ENCODE data around the gene HEG1. TPM values are rescaled to one million over a fixed set of nuclear protein-coding genes. Genes with fewer than 3 reads are reported as not detected.
A peak's percentile ranks its signal among the peaks of the same experiment; 100 is the strongest.

The HEG1 gene
- total and polyA plus RNA-seq, 3 experiments from 2014 or later, result 6.3 to 21.3 (median 20.9) TPM

DNA sequence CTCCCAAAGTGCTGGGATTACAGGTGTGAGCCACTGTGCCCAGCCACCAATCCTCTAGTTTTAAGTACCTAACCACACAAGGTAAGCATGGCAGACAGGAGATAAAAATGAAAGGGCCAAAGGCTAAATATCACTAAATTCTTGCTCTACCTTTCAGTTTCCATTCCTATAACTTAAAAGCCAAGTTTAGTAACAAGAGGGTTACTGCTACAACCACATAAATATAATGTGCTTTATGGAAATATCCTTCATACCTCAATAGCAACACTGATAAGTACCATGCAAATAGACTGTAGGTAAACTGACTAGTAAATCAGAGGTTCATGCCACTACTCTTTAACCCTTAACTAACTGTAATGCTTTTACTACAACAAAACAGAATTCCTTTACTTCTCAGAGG is 82.5 kb downstream of the HEG1 start:
- Histone ChIP-seq H3K4me3 (ENCODE audit: low read length) (no peak overlapping the region), H3K27ac (ENCODE audit: low read depth, low read length) (no peak overlapping the region), H3K4me1 (ENCODE audit: insufficient read depth, low read length) (no peaks in the 10 kb centered on the region), H3K27me3 (ENCODE audit: insufficient read depth, low read length, poor library complexity, severe bottlenecking) (no peaks in the 10 kb centered on the region), H3K36me3 (ENCODE audit: insufficient read depth, low read length) (peaks cover 12% of the 10 kb centered on the region), H3K9me3 (ENCODE audit: low read length) (no peaks in the 10 kb centered on the region)
- POLR2A ChIA-PET, result no interaction called here
- DNase-seq, result no peak
- CTCF ChIA-PET, result no interaction called here
- Mint-ChIP-seq H3K27ac (no peak overlapping the region), H3K36me3 (peaks cover 0 to 88% (median 30%) of the 10 kb centered on the region in 3 donors), H3K4me1 (peaks cover 0 to 18% (median 7%) of the 10 kb centered on the region in 3 donors), H3K4me3 (no peak overlapping the region), H3K9me3 (no peaks in the 10 kb centered on the region), H3K27me3 (no peaks in the 10 kb centered on the region)

DNA sequence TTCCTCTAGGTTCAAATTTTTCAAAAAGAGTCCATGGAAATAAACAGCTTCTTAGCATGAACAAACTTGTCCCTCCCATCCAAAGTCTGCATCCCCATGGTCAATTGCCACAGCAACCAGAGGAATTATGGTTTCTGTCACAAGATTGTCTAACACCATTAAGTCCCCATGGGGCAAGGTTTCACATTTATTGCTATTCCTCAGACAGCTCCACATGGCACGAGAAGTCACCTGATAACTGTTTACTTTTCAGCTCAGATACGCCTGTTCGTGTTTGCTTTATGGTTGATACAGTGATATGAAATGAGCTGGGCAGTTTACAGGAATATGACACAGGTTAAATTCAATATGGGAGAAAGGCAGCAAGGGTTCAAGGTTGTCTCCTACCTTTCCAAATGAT is 83.3 kb downstream of the HEG1 start:
- CTCF ChIA-PET, result interaction anchor here (1.1 kb wide), 1 partner anchor 212 kb away, joined by 3 read pairs; no protein-coding TSS in a partner anchor
- peaks cover 0 to 83% (median 25%) of the 10 kb centered on the region in 3 donors for H3K36me3 Mint-ChIP-seq
- POLR2A ChIA-PET, result no interaction called here

GRCh38 chr3:124969963-124970722 is 85.7 kb downstream of the HEG1 start:
- POLR2A ChIA-PET, result no interaction called here
- CTCF ChIA-PET, result no interaction called here
- no peak for DNase-seq
- no peaks in the 10 kb centered on the region for H3K27me3 Mint-ChIP-seq
- Histone ChIP-seq H3K27me3 (ENCODE audit: insufficient read depth, low read length, poor library complexity, severe bottlenecking) (no peaks in the 10 kb centered on the region), H3K36me3 (ENCODE audit: insufficient read depth, low read length) (peaks cover 7% of the 10 kb centered on the region), H3K4me1 (ENCODE audit: insufficient read depth, low read length) (no peaks in the 10 kb centered on the region), H3K9me3 (ENCODE audit: low read length) (no peaks in the 10 kb centered on the region), H3K4me3 (ENCODE audit: low read length) (no peak overlapping the region), H3K27ac (ENCODE audit: low read depth, low read length) (no peak overlapping the region)
- no peaks in the 10 kb centered on the region for H3K9me3 Mint-ChIP-seq
- peak overlapping the region in 3 of 8 donors; percentile 6 to 94 (median 23) for H3K27ac Mint-ChIP-seq
- peaks cover 0 to 12% (median 2%) of the 10 kb centered on the region in 3 donors for H3K4me1 Mint-ChIP-seq
- H3K36me3 Mint-ChIP-seq, result peaks cover 0 to 64% (median 19%) of the 10 kb centered on the region in 3 donors
- H3K4me3 Mint-ChIP-seq, result no peak overlapping the region

More for the DNA sequence above, 83.3 kb downstream of the HEG1 start:
- DNase-seq, result no peak
- no peaks in the 10 kb centered on the region for H3K4me1 ChIP-seq (ENCODE audit: insufficient read depth, low read length)
- no peak overlapping the region for H3K4me3 ChIP-seq (ENCODE audit: low read length)
- H3K9me3 ChIP-seq (ENCODE audit: low read length), result no peaks in the 10 kb centered on the region
- Mint-ChIP-seq H3K27me3 (no peaks in the 10 kb centered on the region), H3K9me3 (no peaks in the 10 kb centered on the region), H3K4me3 (no peak overlapping the region), H3K27ac (peak overlapping the region in 1 of 8 donors; percentile 24), H3K4me1 (peaks cover 0 to 18% (median 7%) of the 10 kb centered on the region in 3 donors)
- no peaks in the 10 kb centered on the region for H3K27me3 ChIP-seq (ENCODE audit: insufficient read depth, low read length, poor library complexity, severe bottlenecking)
- H3K36me3 ChIP-seq (ENCODE audit: insufficient read depth, low read length), result peaks cover 7% of the 10 kb centered on the region
- H3K27ac ChIP-seq (ENCODE audit: low read depth, low read length), result no peak overlapping the region

DNA sequence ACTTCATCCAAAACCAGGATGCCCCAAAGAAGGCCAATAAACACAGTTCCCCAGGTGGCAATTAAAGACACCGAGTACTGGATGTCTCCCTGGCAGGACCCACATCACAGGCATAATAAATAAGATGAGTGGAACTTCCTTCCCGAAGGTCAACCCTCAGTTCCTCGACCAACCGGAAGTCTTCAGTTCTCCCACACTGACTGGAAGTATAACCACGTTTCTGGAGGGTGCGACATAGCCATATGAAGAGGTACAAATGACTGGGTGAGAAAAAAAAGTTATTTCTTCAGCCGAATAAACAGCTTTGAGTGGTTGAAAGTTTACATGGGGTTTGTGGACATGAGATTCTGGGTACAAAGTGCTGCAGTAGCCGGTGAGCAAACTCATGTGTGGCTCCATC is 86.6 kb downstream of the HEG1 start:
- Mint-ChIP-seq H3K9me3 (no peaks in the 10 kb centered on the region), H3K4me1 (peaks cover 0 to 16% (median 2%) of the 10 kb centered on the region in 3 donors), H3K27ac (peak overlapping the region in 3 of 8 donors; percentile 24 to 56 (median 40)), H3K4me3 (no peak overlapping the region), H3K27me3 (no peaks in the 10 kb centered on the region), H3K36me3 (peaks cover 0 to 55% (median 19%) of the 10 kb centered on the region in 3 donors)
- Histone ChIP-seq H3K36me3 (ENCODE audit: insufficient read depth, low read length) (peaks cover 7% of the 10 kb centered on the region), H3K4me3 (ENCODE audit: low read length) (no peak overlapping the region), H3K9me3 (ENCODE audit: low read length) (no peaks in the 10 kb centered on the region), H3K4me1 (ENCODE audit: insufficient read depth, low read length) (no peaks in the 10 kb centered on the region), H3K27me3 (ENCODE audit: insufficient read depth, low read length, poor library complexity, severe bottlenecking) (no peaks in the 10 kb centered on the region), H3K27ac (ENCODE audit: low read depth, low read length) (no peak overlapping the region)
- ChIA-PET CTCF (no interaction called here), POLR2A (no interaction called here)
- DNase-seq, result no peak

DNA sequence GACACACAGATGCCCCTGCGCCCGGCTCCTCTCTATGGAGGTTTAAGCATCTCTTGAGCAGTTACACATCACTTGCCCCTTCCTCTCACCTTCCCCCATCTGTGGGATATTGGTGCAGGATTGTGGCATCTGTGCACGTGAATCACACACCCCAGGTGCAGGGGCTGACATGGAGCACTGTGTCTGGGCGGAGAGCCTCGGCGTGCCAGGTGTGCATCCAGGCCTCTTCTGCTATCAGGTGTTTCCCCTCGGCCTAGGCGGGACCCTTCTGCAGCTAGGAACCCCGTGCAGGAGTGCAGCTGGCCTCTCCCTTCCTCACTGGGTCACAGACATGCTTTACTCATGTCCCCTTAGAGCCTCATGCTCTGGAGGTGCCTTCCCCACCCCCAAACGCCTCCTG is 87.8 kb downstream of the HEG1 start:
- POLR2A ChIA-PET, result no interaction called here
- H3K27me3 ChIP-seq (ENCODE audit: insufficient read depth, low read length, poor library complexity, severe bottlenecking), result no peaks in the 10 kb centered on the region
- peaks cover 0 to 44% (median 17%) of the 10 kb centered on the region in 3 donors for H3K36me3 Mint-ChIP-seq

GRCh38 chr3:124966521-124967445 is 89.0 kb downstream of the HEG1 start:
- no peak overlapping the region for H3K4me3 ChIP-seq (ENCODE audit: low read length)
- CTCF ChIA-PET, result interaction anchor here (0.7 kb wide), 1 partner anchor 149 kb away, joined by 3 read pairs; no protein-coding TSS in a partner anchor

More for the DNA sequence above, 87.8 kb downstream of the HEG1 start:
- Mint-ChIP-seq H3K9me3 (no peaks in the 10 kb centered on the region), H3K4me3 (no peak overlapping the region), H3K27me3 (no peaks in the 10 kb centered on the region), H3K4me1 (peaks cover 0 to 16% (median 2%) of the 10 kb centered on the region in 3 donors), H3K27ac (no peak overlapping the region)
- Histone ChIP-seq H3K27ac (ENCODE audit: low read depth, low read length) (no peak overlapping the region), H3K4me1 (ENCODE audit: insufficient read depth, low read length) (no peaks in the 10 kb centered on the region), H3K9me3 (ENCODE audit: low read length) (no peaks in the 10 kb centered on the region), H3K36me3 (ENCODE audit: insufficient read depth, low read length) (peaks cover 7% of the 10 kb centered on the region), H3K4me3 (ENCODE audit: low read length) (no peak overlapping the region)
- DNase-seq, result no peak
- CTCF ChIA-PET, result interaction anchor here (0.7 kb wide), 1 partner anchor 148 kb away, joined by 3 read pairs; no protein-coding TSS in a partner anchor

GRCh38 chr3:124965413-124965812 is 90.4 kb downstream of the HEG1 start:
- ChIA-PET POLR2A (no interaction called here), CTCF (no interaction called here)
- H3K36me3 Mint-ChIP-seq, result peaks cover 0 to 23% (median 9%) of the 10 kb centered on the region in 3 donors
- no peaks in the 10 kb centered on the region for H3K4me1 ChIP-seq (ENCODE audit: insufficient read depth, low read length)
- H3K9me3 ChIP-seq (ENCODE audit: low read length), result no peaks in the 10 kb centered on the region
- H3K27me3 ChIP-seq (ENCODE audit: insufficient read depth, low read length, poor library complexity, severe bottlenecking), result no peaks in the 10 kb centered on the region
- H3K4me1 Mint-ChIP-seq, result peaks cover 0 to 16% (median 2%) of the 10 kb centered on the region in 3 donors
- no peaks in the 10 kb centered on the region for H3K9me3 Mint-ChIP-seq
- no peak for DNase-seq
- no peaks in the 10 kb centered on the region for H3K27me3 Mint-ChIP-seq
- H3K27ac Mint-ChIP-seq, result no peak overlapping the region
- no peak overlapping the region for H3K4me3 ChIP-seq (ENCODE audit: low read length)
- H3K36me3 ChIP-seq (ENCODE audit: insufficient read depth, low read length), result peaks cover 7% of the 10 kb centered on the region
- H3K4me3 Mint-ChIP-seq, result no peak overlapping the region
- no peak overlapping the region for H3K27ac ChIP-seq (ENCODE audit: low read depth, low read length)

More at GRCh38 chr3:124966521-124967445, 89.0 kb downstream of the HEG1 start:
- no peaks in the 10 kb centered on the region for H3K27me3 Mint-ChIP-seq
- H3K9me3 Mint-ChIP-seq, result no peaks in the 10 kb centered on the region
- POLR2A ChIA-PET, result no interaction called here
- DNase-seq, result no peak
- H3K36me3 ChIP-seq (ENCODE audit: insufficient read depth, low read length), result peaks cover 7% of the 10 kb centered on the region
- no peaks in the 10 kb centered on the region for H3K4me1 ChIP-seq (ENCODE audit: insufficient read depth, low read length)
- no peak overlapping the region for H3K4me3 Mint-ChIP-seq
- peaks cover 0 to 16% (median 2%) of the 10 kb centered on the region in 3 donors for H3K4me1 Mint-ChIP-seq
- no peaks in the 10 kb centered on the region for H3K27me3 ChIP-seq (ENCODE audit: insufficient read depth, low read length, poor library complexity, severe bottlenecking)
- no peak overlapping the region for H3K27ac ChIP-seq (ENCODE audit: low read depth, low read length)
- peaks cover 0 to 34% (median 14%) of the 10 kb centered on the region in 3 donors for H3K36me3 Mint-ChIP-seq
- peak overlapping the region in 2 of 8 donors; percentile 12 to 43 for H3K27ac Mint-ChIP-seq
- H3K9me3 ChIP-seq (ENCODE audit: low read length), result no peaks in the 10 kb centered on the region
